Measurements from ENCODE around the gene PPFIA3.
"Not testable (repeated sequence)": the region's sequence is repeated elsewhere in the genome, so short reads cannot be mapped to it uniquely, and the experiment has no call there.

Gene PPFIA3

GRCh38 chr19:49119411-49120324, at the start of gene PPFIA3:
Gene PPFIA3, plus strand, starts transcription at chr19:49119544. Its CDS starts 8,330 bp downstream, at chr19:49127874.
- DNase-seq (ENCODE audit: low spot score): peak; percentile 81

GRCh38 chr19:49070416-49070815, 48.9 kb upstream of the PPFIA3 start:
- DNase-seq (ENCODE audit: low spot score): no peak

GRCh38 chr19:49071860-49072547, 47.3 kb upstream of the PPFIA3 start:
- DNase-seq (ENCODE audit: low spot score): peak; percentile 72

GRCh38 chr19:49073514-49074378, 45.6 kb upstream of the PPFIA3 start:
- DNase-seq (ENCODE audit: low spot score): peak; percentile 71

- not testable (repeated sequence) for DNase-seq (ENCODE audit: low spot score)
Observed at GRCh38 chr19:49074869-49075268, 44.5 kb upstream of the PPFIA3 start.

- DNase-seq (ENCODE audit: low spot score): no peak
Observed at GRCh38 chr19:49080392-49080791, 39.0 kb upstream of the PPFIA3 start.

- DNase-seq (ENCODE audit: low spot score): no peak
Observed at GRCh38 chr19:49081273-49081672, 38.1 kb upstream of the PPFIA3 start.

- no peak for DNase-seq (ENCODE audit: low spot score)
Observed at GRCh38 chr19:49084206-49085019, 34.9 kb upstream of the PPFIA3 start.

GRCh38 chr19:49085020-49085867, 34.1 kb upstream of the PPFIA3 start, which contains the start of gene SNRNP70:
Gene SNRNP70, plus strand, starts transcription at chr19:49085451. Its CDS starts 964 bp downstream, at chr19:49086415.
- DNase-seq (ENCODE audit: low spot score): peak; percentile 100

GRCh38 chr19:49085868-49086232, 33.5 kb upstream of the PPFIA3 start:
- DNase-seq (ENCODE audit: low spot score): peak; percentile 34

GRCh38 chr19:49086296-49086695, 33.0 kb upstream of the PPFIA3 start:
- no peak for DNase-seq (ENCODE audit: low spot score)

- DNase-seq (ENCODE audit: low spot score): no peak
Observed at GRCh38 chr19:49091391-49092038, 27.8 kb upstream of the PPFIA3 start.

GRCh38 chr19:49092686-49093085, 26.7 kb upstream of the PPFIA3 start:
- no peak for DNase-seq (ENCODE audit: low spot score)

GRCh38 chr19:49094505-49095482, 24.6 kb upstream of the PPFIA3 start:
- DNase-seq (ENCODE audit: low spot score): no peak

GRCh38 chr19:49097453-49098288, 21.7 kb upstream of the PPFIA3 start:
- DNase-seq (ENCODE audit: low spot score): peak; percentile 85

GRCh38 chr19:49098795-49099194, 20.5 kb upstream of the PPFIA3 start:
- DNase-seq (ENCODE audit: low spot score): no peak

GRCh38 chr19:49101160-49101559, 18.2 kb upstream of the PPFIA3 start:
- no peak for DNase-seq (ENCODE audit: low spot score)

GRCh38 chr19:49102303-49102702, 17.0 kb upstream of the PPFIA3 start:
- DNase-seq (ENCODE audit: low spot score): no peak

Data from D341Med (cell line).